Measurements from ENCODE around the gene TLR2. TPM values are rescaled to one million over a fixed set of nuclear protein-coding genes. Genes with fewer than 3 reads are reported as not detected.

The TLR2 gene
- total RNA-seq, 4 donors from 2014 or later, result 55.4 to 97.2 (median 87.8) TPM

DNA sequence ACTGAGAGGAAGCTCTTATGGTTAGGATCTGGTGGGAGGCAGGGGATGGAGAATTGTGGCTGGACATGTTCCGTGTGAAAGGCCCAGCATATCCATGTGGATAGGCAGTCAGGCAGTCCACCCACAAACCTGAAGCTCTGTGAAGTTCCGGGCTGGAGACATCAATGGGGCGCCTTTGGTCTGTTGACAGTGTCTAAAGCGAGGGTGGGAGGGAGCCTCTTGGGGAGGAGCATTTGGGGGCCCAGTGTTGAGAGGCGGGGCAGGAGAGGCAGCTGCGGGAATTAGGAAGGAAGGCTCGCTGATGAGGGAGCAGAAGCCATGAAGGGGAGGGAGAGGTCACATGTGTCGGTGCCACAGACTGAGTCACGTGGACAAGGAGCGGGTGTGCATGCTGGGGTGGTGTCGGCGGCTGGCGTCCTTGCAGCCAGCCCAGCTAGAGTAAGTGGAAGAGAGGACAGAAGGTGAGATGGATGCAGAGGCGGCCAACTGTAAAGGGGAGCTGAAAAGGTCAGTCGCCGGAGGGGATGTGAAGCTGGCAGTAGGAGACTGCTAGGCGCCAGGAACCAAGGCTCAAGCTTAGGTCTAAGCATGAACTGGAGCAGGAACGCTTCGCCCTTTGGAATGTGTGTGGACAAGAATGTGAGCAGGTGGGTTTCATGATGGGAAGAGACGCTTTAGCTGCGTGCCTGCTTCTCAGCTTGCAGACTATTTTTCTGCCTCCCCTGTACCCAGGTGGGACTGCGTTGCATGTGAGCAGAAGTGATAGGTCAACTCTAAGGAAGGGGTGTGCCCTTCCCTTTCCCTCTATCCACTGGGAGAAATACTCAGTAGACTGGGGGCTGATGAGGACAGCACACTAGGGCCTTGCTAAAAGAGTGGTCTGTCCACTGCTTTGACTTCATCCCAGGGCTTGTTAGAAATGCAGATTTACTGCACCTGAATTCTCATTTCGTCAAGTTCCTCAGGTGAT lies 44.0 kb upstream of the TLR2 start:
- ATAC-seq (ENCODE audit: low FRiP score) (no peak), DNase-seq (ENCODE audit: low spot score) (no peak)
- TF ChIP-seq, protein P1, sequence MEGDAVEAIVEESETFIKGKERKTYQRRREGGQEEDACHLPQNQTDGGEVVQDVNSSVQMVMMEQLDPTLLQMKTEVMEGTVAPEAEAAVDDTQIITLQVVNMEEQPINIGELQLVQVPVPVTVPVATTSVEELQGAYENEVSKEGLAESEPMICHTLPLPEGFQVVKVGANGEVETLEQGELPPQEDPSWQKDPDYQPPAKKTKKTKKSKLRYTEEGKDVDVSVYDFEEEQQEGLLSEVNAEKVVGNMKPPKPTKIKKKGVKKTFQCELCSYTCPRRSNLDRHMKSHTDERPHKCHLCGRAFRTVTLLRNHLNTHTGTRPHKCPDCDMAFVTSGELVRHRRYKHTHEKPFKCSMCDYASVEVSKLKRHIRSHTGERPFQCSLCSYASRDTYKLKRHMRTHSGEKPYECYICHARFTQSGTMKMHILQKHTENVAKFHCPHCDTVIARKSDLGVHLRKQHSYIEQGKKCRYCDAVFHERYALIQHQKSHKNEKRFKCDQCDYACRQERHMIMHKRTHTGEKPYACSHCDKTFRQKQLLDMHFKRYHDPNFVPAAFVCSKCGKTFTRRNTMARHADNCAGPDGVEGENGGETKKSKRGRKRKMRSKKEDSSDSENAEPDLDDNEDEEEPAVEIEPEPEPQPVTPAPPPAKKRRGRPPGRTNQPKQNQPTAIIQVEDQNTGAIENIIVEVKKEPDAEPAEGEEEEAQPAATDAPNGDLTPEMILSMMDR (IDR thresholded peaks at IDR 0.05), result no peak

DNA sequence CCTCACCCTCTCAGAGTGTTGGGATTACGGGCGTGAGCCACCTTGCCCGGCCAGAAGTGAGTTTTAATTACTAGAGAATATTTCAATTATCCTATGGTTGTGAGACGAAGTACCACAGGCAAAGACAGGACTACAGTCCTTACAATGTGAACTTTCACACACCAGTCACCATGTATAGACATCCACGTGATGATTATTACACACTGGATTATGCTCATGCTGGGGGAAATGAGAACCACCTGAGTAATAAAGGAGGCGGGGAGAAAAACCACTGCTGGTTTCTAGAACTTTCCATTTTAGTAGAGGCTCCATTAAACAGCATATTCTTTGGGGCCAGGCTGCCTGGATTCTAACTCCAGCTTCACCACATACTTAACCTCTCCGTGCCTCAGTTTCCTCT lies 42.5 kb upstream of the TLR2 start:
- TF ChIP-seq, protein P1 (IDR thresholded peaks at IDR 0.05), result no peak
- no peak for ATAC-seq (ENCODE audit: low FRiP score)
- DNase-seq (ENCODE audit: low spot score), result no peak

DNA sequence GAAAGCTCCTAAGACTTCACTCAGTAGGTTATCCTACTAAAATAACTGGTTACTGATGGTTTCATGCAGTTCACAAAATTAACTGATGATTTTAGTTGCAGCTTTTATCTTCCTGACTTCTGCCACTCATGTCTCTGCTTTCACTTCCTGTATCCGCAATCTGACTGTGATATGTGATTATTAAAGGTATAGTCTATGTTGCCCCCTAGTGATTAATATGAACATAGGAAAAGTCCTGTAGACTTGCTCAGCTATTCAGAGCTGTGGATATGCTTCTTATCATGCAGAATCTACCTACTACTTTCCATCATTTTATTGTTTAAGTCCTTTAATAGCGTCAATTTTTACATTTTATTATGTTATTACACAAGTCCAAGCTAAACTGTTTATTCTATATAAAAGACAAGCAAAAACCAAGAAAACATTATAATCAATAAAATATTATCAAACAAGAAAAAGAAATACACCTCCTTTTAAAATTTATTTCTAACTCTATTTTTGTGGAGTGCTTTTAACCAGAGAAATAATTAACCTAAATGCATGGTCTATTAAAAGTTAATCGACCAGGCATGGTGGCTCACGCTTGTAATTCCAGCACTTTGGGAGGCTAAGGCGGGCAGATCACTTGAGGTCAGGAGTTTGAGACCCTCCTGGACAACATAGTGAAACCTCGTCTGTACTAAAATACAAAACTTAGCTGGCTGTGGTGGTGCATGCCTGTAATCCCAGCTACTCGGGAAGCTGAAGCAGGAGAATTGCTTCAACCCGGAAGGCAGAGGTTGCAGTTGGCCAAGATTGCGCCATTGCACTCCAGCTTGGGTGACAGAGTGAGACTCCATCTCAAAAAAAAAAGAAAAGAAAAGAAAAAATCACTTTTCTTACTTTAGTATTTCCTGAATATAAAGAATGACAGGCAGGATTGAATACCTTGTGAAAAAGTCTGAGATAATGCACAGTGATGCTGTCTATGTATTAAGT lies 40.4 kb upstream of the TLR2 start:
- ATAC-seq (ENCODE audit: low FRiP score), result no peak
- TF ChIP-seq, protein P1 (IDR thresholded peaks at IDR 0.05), result no peak

DNA sequence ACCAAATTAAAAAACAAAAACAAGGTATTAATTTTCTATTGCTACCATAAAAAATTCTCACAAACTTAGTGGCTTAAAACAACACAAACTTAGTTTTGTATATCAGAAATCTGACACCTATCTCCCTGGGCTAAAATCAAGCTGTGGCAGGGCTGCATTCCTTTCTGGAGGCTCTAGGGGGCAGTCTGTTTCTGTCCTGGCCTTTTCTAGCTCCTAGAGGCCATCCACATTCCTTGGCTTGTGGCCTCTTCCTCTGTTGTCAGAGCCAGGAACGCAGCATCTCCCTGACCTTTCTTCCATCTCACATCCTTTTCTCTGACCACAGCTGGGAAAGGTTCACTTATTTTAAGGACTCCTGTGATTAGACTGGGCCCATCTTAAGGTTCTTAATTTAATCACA lies 38.9 kb upstream of the TLR2 start:
- DNase-seq (ENCODE audit: low spot score) (no peak), ATAC-seq (ENCODE audit: low FRiP score) (no peak)
- TF ChIP-seq, protein P1 (IDR thresholded peaks at IDR 0.05), result no peak

More for the DNA sequence above, 40.4 kb upstream of the TLR2 start:
- DNase-seq (ENCODE audit: low spot score), result no peak

DNA sequence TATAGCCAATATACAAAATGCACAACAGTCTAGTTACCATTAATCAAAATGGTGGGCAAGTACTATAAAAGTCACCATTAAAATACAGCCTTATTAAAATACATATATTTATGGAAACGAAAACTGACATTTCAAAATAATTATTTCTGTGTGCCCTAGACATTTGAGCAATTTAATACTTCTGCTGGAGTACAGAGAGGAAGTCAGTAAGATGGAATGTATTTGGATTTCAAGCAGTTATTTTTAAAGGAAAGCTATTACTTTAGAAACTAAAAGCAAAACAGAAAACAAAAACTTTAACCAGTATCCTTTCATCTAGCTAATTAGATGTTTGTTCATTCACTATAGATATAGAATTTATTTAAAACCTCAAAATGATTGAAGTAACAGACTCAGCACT lies 37.8 kb upstream of the TLR2 start:
- ATAC-seq (ENCODE audit: low FRiP score), result no peak
- no peak for DNase-seq (ENCODE audit: low spot score)
- TF ChIP-seq, protein P1 (IDR thresholded peaks at IDR 0.05), result no peak

DNA sequence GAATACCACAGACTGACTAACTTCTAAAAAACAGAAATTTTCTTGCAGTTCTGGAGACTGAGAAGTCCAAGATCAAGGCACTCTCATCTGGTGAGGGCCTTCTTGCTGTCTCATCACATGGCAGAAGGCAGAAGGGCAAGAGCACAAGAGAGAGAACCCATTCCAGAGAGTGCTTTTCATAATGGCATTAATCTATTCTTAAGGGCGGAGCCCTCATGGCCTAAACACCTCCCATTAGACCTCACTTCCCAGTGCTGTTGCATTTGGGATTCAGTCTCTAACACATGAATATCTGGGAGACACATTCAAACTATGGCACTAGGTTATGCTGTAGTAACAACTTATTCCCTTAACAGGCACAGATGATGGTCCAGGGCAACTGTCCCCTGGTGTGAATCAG lies 37.1 kb upstream of the TLR2 start:
- TF ChIP-seq, protein P1 (IDR thresholded peaks at IDR 0.05), result no peak
- DNase-seq (ENCODE audit: low spot score), result no peak
- no peak for ATAC-seq (ENCODE audit: low FRiP score)

Measured in omental fat pad (tissue), 4 donors.